Prostate gland (tissue), 2 donors: ENCODE measurements around the gene OSBPL8.

Experiments
- POLR2A ChIP-seq: fragments of 450-650 bp; IDR thresholded peaks from one replicate; pipeline ENCODE4 v1.6.1; 2016; ENCODE audit warnings: antibody characterized with exemption, mild to moderate bottlenecking
- TF ChIP-seq, protein P1 (sequence below), 4 experiments: fragments of 200-600 bp in 2 of 4; fragments of 450-650 bp in 2 of 4; sonication (generic) in 2 of 4; IDR thresholded peaks; 1 replicate in 3 of 4; 2 replicates in 1 of 4; pipeline ENCODE4 v1.5.1; 2016 to 2019; ENCODE audit warnings: antibody characterized with exemption in 4 of 4, mild to moderate bottlenecking in 2 of 4, moderate library complexity in 2 of 4

DNA sequence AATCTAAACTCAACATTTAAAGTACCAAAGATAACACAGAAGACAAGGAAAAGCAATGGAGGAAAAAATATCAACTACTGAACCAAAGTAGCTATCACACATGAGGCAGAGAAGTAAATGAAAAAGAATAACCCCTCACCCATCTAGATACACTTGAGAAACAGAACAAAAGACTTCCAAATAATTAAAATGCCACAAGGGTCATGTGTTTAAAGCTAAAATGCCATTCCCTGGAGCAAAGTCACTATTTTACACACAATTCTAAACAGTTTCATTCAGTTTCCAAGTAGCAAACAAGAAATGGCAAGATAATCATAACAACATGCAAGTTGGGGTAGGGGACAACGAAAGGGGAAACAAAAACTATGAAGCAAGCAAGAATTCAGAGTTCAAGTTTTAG, 12.0 kb downstream of the OSBPL8 start:
- TF ChIP-seq, protein P1, sequence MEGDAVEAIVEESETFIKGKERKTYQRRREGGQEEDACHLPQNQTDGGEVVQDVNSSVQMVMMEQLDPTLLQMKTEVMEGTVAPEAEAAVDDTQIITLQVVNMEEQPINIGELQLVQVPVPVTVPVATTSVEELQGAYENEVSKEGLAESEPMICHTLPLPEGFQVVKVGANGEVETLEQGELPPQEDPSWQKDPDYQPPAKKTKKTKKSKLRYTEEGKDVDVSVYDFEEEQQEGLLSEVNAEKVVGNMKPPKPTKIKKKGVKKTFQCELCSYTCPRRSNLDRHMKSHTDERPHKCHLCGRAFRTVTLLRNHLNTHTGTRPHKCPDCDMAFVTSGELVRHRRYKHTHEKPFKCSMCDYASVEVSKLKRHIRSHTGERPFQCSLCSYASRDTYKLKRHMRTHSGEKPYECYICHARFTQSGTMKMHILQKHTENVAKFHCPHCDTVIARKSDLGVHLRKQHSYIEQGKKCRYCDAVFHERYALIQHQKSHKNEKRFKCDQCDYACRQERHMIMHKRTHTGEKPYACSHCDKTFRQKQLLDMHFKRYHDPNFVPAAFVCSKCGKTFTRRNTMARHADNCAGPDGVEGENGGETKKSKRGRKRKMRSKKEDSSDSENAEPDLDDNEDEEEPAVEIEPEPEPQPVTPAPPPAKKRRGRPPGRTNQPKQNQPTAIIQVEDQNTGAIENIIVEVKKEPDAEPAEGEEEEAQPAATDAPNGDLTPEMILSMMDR (IDR thresholded peaks at IDR 0.05) = no peak
- TF ChIP-seq POLR2A = no peak
